NCI-H146 treated with DMSO at 0.1 percent for 48 hours (cell line): ENCODE measurements around the gene TMEM255B.
"Not testable (repeated sequence)": the region's sequence is repeated elsewhere in the genome, so short reads cannot be mapped to it uniquely, and the experiment has no call there.

Experiments used
- DNase-seq: peaks from one replicate; lab custom pipeline; 2025; ENCODE audit not compliant: unreplicated experiment; lab: John Stamatoyannopoulos, UW

Gene TMEM255B

DNA sequence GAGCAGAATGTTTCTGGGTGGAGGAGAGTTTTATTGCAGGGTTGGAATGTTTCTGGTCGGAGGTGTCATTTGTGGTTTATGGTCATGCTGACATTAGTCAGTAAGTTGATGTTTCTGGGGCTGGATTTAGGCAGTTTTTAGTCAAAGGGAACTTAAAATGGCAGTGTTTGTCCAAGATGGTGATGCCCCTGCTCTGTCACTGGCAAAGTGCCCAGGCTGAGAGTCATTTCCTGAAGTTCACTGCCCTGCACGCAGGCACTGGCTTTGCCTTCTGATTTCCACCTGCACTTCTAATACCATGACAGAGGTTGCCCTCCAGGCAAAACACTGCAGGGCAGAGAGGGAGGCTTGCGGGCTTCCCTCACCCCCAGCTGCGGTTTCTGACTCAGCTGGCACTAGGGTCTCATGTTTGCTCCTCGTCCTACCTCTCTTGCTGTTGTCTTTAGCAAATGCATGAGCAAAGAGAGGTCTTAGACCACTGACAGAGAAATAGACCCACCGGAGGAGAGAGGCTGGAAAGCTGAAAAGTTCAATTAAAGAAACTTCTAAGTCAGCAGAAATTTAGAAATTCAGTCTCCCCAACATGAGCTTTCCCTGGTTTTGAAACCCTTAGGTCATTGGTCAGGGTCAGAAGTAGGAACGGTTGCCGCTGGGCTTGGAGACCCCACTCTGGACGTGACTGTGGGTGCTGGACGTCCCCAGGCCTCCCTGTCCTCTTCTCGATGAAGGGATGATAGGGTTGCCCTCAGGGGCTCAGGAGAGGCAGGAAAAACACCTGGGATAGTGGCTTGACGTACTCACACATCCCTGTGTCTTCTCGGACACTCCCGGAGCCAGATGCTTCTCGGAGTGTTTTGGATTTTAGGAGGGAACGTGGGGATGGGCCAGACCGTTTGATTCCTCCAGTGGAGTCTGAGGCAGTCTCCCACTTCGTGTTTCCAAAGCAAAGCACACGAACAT lies 26.3 kb downstream of the TMEM255B start:
- DNase-seq = no peak

DNA sequence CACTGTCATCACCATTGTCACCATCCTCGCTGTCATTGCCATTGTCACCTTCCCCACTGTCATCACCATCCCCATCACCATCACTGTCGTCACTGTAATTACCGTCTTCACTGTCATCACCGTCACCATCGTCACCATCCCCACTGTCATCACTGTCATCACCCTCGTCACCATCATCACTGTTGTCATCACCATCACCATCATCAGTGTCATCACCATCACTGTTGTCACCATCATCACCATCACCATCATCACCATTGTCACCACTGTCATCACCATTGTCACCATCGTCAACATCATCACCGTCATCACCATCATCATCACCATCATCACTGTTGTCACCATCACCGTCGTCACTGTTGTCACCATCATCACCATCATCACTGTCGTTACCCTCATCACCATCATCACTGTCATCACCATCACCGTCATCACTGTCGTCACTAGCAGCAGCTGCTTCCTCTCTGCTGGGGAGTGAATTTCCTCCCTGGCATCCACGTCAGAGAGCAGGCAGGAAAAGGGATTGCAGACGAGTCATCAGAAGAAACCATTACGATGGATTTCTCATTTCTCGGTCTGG lies 27.3 kb downstream of the TMEM255B start:
- DNase-seq = no peak

DNA sequence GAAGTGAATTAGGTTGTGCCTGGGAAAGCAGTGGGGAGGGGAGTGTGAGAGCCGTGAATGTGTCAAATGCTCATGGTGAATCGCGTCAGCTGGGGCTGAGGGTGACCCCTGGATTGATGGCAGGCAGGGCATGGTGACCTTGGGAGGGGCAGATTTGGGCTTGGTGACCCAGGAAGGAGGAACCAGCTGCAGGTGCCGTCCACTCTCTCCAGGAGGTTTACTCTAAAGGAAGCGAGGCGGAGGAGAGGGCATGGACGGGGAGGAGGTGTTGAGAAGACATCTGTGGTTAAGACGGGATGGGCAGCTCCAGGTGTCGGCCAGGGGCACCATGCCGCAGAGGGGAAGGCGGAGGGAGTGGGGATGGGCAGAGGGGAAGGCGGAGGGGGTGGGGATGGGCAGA lies 28.7 kb downstream of the TMEM255B start:
- DNase-seq = no peak

DNA sequence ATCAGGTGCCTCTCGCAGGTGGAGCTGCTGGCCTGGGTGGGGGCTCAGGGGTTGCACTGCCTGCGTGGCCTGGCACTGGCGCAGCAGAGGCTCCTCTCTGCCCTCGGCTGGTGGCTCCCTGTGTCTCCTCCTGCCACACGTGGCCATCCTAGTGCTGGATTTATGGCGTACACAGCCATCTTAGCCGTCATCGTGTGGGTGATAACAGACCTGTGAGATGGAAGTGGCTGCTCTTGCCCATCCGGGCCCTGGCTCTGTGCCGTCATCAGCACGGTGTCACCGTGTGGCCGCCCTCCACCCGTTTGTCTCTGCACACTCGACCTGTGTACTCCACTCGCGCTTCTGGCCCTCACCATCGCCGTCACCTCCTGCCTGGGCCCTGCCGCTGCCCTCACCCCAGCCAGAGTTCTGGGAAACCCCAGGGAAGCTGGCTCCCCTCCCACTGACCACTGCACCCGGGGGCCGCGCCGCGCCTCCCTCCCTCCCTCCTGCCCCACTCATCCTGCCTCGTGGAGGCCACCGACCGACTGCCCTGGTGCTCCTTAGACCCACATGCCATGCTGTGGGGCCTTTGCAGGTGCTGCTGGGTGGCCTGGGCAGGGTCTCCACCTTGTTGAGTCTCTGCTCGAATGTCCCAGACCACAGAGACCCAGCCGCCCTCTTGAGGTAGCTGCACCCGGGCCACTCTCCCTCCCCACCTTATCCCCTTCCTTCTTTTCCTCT lies 29.5 kb downstream of the TMEM255B start:
- DNase-seq = no peak

DNA sequence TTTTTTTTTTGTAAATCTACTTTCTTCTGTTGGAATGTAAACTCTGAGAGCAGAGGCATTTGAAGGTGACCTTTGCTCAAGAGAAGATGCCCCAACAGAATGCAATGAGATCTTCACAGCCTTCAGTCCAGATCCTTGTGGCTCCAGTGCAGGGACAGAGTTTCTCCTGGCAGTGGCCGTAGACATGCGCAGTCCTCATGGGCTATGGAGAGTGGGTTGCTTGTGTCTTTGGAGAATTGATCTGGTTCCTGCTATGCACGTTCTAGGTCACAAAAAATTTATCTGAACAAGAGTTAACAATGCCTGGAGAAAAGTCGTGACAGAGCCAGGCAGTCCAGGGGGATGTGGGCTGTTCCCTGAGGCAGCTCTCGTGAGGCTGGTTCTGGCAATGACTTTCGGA lies 30.1 kb downstream of the TMEM255B start:
- no peak for DNase-seq

DNA sequence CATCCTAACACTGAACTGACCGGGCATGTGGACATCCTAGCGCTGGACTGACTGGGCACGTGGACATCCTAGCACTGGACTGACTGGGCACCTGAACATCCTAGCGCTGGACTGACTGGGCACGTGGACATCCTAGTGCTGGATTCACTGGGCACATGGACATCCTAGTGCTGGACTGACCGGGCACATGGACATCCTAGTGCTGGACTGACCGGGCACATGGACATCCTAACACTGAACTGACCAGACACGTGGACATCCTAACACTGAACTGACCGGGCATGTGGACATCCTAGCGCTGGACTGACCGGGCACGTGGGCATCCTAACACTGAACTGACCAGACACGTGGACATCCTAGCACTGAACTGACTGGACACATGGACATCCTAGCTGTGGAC lies 30.9 kb downstream of the TMEM255B start:
- DNase-seq = not testable (repeated sequence)

DNA sequence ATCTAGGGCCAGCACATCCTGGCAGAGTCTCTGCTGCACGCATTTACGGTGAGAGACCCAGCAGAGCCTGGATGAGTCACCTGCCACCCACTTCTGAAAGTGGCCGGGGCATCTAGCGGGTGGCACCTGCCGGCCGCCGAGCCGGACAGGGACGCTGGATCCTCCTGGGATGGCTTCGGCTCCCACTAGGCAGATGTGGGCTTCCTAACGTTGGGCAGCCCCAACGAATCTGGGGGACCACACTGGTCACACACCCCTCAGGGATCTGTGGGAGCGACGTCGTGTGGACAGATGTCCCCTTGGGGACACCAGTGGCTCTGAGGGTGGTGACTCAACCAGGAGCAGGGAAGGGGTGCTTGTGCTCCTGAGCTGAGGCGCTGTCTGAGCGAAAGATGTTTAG lies 32.2 kb downstream of the TMEM255B start:
- no peak for DNase-seq

DNA sequence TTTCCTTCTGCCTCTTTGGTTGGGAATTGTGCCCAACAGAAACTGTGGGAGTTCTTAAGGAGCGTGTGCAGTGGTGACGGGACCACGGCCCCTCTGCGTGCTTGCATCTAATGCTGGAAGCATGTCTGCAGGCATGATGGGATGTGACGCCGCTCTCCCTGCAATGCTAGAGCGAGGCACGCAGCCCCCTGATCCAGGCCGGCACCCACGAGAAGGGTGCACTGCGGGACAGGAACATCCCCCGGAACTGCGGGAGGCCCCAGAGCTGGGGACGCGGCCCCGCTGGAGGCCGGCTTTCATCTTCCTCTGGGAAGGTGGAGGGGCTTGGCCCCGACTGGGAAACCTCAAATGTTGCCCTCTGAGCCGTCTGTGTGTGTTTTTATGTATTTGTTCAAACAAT lies 32.7 kb downstream of the TMEM255B start:
- DNase-seq = no peak

DNA sequence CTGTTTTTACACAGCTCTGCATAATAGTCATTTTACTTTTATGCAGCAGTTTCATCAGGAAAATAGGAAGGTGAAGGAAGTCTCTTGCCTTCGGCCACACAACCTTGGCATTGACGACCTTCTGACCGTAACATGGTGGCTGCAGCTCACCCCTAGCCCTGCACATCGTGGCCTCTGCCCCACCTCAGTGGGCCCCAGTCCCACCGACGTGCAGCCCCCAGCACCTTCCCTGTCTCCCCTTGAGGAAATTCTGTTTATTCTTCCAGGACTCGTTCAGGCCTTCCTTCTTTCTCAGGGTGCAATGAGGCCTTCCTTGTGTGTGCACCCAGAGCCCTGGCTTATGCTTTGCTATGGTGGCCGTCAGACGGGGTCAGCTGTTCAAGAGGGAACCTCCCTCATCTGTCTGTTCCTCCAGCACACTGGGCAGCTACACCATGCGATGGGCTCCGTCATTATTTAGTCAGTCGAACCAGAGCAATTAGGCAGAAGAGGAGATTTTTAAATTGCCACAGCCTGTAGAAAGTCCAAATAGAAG lies 33.3 kb downstream of the TMEM255B start:
- no peak for DNase-seq

DNA sequence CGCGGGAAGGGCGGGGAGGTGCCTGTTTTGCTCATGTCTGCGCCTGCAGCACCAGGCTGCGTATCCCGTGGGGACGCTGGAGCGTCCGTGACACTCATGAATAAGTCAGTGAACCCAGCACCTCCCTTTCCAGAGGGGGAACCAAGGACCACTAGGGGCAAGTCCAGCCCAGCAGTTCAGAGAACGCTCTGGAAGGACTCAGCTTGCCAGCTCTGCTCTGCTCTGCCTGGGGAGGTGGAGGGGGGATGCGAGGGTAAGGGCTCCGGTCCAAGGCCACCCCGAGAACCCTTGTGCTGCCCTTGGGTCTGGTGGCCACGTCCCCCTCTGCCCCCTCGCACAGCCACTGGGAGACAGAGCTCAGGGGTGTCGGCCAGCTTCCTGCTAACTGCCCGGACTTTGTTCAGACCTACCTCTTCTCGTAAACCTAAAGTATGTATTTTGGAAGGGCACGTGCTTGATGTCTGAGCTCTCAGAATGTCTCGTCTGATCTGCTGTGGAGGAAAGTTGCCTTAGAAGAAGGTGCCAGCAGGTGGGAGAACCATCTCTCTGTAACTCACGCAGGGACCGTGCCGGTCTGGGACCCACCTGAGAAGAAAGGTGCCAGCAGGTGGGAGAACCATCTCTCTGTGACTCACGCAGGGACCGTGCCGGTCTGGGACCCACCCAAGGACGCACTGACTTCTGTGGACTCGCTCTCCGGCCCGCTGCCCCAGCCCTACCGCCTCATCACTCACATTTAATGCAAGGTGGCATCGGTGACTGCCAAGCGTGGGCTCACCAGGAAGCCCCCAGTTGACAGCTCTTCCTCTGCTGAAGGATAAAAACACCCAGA lies 34.1 kb downstream of the TMEM255B start:
- no peak for DNase-seq

DNA sequence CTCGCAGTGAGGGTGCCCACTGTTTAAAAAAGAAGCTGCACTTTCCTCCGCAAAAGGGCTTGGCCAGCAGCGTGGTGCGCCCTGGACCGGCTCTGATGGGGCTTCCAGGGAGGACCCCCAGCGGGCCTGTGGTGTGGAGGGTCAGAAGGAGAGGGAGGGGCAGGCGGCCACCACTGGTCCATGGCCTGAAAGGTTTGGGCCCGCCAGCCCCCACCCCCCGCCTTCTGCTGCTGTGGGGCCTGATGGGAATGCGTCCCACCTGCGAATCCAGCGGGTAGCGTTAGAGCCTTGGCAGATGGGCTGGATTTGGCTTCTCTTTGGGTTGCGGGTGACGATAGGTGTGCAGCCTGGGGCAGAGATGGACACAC lies 34.7 kb downstream of the TMEM255B start:
- DNase-seq = no peak

DNA sequence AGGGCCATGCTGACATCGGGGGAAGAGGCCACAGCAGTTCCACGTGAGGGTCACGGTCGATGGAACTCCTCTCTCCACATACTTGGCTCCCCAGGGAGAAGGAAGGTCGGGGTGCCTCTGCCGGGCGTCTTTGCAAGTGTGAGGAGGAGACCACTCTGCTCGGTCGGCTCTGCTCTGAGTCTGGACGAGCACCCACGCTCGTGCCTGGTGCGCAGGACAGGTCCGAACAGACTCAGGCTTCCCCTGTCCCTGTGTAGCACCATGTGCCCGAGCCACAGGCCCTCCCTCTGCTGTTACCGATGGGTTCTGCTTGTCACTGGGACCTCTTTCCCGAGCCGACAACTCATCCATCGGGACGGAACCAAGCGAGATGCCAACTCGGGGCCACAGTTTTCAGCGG lies 35.1 kb downstream of the TMEM255B start:
- no peak for DNase-seq

DNA sequence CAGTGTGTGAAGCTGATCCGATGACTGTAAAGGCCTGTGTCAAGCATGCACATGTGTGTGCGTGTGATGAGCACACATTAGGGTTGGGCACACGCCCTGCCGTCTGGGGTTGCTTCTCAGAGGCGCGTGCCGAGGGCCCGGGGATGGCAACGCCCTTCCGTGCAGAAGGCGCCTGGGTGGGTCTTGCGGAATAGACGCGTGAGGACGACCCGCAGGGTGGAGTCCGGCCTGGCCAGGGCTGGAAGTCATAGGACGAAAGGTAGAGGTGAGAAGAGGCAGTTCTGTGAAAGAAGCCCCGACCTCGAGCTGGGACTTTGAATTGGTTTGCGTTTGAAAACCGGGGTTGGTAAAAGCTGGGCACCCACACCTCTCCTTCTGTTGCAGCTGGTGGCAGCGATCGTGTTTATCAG lies 35.7 kb downstream of the TMEM255B start:
- DNase-seq = no peak

DNA sequence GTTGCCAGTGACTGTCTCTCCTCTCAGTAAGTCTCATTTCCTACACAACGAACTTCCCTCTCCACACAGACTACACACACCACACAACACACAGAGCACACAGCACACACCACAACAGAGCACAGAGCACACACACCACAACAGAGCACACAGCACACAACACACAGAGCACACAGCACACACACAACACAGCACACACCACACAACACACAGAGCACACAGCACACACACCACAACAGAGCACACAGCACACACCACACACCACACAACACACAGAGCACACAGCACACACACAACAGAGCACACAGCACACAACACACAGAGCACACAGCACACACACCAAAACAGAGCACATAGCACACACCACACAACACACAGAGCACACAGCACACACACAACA lies 36.3 kb downstream of the TMEM255B start:
- DNase-seq = not testable (repeated sequence)

DNA sequence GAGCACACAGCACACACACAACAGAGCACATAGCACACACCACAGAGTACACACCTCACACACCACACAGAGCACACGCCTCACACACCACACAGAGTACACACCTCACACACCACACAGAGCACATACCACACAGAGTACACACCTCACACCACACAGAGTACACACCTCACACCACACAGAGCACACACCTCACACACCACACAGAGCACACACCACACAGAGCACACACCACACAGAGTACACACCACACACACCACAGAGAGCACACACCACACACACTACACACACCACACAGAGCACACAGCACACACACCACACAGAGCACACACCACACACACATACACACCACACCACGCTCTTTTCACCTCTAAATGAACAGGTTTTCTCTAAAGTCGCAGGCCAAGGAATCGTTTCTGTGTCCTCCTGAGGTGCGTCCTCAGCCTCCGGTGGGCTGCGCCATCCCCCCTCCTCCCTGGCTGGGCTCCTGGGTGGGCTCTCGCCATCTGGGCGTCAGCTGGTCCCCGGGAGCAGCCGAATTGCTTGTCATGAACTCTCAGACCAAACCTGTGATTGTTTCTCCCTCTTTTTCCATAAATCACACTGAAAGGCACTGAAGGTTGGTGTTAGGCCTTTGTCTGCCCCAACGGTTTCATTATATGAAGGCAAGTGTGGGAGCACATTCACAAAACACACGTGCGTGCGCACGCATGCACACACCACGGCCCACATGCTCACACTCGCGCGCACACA lies 37.4 kb downstream of the TMEM255B start:
- no peak for DNase-seq

DNA sequence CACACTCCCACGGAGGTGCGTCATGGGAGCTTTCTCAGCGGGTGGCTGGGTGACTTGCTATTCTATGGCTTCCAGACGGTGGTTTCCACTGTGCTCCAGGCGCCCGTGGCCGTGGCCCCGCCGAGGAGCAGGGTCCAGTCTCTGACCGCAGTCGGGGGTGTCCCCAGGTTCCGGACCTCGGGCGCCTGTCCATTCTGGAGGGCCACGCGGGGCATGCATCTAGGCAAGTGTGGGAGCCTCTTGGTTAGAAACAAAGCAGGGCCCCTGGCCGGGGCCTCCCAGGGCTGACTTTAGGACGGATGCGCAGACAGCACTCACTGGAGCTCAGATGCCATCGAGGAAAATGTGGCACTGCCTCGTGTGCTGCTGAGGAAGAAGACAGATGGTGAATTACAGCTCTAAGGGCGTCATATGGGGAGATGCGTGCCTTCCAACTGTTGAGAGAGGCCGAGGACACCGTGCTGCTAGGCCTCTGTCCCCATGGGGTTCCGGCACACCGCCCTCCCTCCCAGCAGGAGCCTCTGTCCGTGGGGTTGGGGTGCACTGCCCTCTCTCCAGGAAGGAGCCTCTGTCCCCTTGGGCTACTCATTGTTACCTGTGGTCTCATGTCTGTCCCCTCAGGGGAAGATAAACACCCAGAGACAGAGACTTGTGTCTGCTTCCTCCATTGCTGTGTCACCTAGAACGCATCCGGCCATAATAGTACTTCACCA lies 38.1 kb downstream of the TMEM255B start:
- DNase-seq = no peak

DNA sequence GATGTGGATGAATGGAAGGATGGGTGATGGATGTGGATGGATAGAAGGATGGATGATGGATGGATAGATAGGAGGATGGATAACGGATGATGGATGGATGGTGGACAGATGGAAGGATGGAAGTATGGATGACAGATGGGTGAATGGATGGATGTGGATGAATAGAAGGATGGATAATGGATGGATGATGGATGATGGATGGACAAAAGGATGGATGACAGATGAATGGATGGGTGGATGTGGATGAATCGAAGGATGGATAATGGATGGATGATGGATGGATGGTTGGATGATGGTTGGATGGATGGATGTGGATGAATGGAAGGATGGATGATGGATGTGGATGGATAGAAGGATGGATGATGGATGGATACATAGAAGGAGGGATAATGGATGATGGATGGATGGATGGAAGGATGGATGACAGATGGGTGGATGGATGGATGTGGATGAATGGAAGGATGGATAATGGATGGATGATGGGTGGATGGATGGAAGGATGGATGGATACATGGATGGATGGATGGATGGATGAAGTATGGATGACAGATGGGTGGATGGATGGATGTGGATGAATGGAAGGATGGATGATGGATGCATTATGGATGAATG lies 39.3 kb downstream of the TMEM255B start:
- DNase-seq = no peak

DNA sequence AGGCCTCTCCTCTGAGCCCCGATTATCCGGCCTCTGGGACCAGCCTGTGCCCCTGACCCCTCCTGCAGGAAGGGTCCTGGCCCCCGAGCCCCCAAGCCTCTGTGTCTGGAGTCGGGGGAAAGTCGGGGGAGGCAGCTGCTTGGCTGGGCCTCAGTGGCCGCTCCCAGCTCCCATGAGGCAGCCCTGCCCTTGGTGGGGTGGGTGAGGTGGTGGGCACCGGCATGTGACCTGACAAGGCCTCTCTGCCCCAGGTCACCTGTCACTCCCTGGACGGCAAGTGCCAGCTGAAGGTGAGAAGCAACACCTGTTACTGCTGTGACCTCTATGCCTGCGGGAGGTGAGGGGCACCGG lies 41.5 kb downstream of the TMEM255B start:
- DNase-seq = no peak

DNA sequence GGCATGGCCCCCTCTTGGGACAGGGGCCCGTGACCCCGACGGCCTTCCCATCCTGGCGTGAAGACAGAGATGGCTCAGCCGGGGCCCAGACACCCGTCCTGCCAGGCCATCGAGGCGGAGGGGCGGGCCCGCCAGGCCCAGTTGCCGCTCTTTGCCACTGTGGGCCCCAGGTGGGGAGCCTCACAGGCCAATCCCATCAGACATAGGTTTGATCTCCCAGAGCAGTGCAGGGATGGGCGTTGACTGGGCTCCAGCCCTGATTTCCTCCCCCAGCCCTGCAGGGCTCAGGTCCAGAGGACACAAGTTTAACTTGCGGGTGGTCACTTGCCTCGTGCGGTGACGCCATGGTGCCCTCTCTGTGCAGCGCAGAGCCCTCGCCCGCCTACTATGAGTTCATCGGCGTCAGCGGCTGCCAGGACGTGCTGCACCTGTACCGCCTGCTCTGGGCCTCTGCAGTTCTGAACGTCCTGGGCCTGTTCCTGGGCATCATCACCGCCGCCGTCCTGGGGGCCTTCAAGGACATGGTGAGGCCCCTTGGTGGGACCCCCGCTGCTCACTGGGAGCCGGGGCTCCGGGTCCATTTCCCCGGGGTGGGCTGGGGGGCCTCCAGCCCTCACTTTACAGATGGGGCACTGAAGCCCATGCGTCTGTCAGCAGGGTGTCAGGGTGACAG lies 42.4 kb downstream of the TMEM255B start:
- DNase-seq = no peak
